UCSD-AML1 (cell line): ENCODE results near the gene TESK2.
"Not testable (repeated sequence)": the region's sequence is repeated elsewhere in the genome, so short reads cannot be mapped to it uniquely, and the experiment has no call there.

Source experiments
- DNase-seq: peaks from one replicate; lab custom pipeline; 2025; ENCODE audit not compliant: unreplicated experiment; lab: John Stamatoyannopoulos, UW

Gene TESK2

DNA sequence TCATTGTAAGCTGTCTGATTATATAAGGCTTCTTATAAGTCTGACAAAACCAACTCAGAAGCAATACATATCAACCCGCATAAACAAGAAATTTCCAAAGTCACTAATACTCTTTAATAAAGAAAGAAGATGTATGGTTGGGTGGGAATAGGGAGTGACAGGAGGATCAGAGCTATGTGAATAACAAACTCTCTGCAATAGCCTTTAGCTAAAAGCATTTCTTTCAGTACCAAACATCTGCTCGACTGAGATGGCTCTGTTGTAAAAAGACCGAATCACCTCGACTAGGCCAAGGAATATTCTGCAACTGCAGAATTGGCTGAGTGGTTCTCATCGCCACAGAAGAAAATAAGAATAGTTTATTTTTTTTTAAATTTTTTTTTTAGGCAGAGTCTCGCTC is 111.4 kb downstream of the TESK2 start:
- DNase-seq: no peak

DNA sequence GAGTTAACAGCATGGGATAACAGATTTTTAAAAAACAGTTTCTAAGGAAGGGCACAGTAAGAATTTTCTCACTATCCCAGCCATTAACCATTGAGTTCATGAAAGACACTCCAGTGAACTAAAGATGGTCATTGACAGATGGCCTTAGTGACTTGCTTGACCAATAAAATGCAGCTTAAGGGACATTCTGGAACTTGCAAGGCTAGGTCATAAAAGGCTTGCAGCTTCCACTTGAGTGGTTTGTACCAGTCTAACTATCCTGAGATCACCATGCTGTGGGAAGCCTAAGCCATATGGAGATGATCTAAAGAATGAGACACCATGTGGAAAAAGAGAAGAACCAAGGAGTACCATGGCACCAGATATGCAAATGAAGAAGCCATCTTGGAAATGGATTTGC is 112.8 kb downstream of the TESK2 start:
- DNase-seq: no peak

DNA sequence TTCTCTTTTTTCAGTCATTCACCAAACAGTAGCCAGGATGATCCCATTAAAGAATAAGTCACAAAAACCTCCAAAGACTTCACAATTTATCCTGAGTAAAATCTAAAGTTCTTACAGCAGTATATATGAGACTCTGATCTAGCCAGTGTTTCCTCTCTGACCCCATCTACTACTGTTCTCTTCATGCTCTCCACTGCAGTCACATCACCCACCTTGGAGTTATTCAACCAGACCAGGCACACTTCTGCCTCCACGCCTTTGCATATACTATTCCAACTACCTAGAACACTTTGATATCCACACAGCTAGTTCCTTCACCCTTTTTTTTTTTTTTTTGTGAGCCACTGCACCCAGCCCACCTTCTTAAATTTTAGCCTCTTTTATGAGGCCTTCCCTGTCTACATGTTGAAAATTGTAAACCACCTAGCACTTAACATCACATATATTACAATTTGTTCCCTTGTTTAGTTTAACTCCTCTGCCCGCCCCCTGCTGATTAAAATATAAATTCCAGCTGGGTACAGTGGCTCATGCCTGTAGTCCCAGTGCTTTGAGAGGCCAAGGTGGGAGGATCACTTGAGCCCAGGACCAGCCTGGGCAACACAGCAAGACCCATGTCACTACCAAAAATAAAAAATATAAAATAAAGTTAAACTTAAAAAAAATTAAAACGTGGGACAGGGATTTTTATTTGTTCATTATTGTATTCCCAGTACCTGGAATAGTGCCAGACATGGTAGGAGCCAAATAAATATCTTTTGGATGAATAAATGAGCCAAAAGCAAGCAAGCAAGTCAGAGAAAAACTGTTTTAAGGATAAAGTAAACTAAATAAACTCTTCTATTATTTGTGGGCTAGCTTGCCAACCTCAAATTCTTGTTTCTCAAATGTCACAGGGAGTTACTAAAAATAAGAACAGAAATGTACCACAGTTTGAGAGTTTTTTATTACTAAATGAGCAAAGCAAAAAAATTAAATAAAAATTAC is 115.6 kb downstream of the TESK2 start:
- DNase-seq: no peak

DNA sequence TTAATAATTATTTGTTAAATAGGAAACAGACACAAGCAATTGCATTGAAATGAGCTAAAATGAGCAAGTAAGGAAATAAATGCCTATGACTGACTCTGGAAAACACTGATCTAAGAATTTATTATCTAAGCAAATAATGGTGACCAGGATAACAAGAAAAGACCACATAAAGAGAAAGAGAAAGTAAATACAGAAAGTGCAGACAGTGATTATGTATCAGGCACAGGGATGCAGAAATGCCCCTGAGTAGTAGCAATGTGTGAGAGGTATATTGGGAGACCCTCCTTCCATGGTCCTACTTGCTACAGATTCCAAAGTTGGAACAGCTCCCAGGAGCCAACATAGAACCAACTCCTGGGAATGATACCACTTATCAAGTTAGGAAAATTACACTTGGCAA is 117.4 kb downstream of the TESK2 start:
- no peak for DNase-seq

DNA sequence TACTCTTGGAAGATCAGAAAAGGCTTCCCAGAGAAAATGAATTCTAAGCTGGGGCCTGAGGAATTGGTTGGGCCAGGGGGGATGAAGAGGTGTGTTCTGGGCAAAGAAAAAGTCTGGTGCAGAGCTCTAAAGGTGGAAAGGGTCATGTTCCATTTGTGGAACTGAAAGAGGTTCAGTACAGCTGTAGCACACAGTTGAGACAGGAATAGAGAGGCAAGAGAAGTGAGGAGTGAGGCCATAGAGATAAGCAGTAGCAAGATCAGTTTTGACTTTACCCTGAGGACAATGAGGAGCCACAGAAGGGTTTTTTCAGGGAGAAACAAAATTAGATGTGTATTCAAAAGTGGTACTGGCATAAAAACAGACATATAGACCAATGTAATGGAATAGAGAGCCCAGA is 120.4 kb downstream of the TESK2 start:
- no peak for DNase-seq

DNA sequence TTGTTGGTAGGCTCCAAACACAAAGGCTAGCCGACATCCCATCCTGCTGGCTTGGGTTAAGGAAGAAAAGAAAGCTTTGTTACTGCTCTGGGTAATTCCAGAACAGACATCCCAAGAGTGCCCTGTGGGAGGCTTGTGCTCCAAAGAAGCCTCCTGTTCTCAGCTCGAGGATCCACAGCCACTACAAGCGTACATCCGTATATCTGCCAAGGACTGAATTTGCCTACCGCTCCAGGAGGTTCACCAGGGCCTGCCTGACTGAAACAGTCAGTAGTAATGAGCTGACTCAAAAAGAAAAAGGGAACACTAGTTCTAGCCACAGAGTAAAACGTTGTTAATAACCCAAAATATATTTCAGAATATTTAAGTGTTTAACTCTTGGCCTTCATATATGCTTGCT is 125.9 kb downstream of the TESK2 start:
- DNase-seq: no peak

DNA sequence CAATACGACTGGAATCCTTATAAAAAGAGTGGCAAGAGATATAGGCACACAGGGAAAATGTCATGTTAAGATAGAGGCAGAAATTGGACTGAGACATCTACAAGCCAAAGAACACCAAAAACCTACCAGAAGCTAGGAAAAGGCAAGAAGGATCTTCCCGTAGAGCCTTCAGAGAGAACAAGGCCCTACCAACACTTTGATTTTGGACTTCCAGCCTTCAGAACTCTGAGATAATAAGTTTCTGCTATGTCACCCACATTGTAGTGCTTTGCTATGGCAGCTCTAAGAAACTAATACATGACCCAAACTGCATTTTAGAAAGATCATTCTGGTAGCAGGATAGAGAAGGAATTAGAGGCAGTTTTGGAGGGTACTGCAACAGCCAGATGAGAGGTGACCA is 126.7 kb downstream of the TESK2 start:
- no peak for DNase-seq

DNA sequence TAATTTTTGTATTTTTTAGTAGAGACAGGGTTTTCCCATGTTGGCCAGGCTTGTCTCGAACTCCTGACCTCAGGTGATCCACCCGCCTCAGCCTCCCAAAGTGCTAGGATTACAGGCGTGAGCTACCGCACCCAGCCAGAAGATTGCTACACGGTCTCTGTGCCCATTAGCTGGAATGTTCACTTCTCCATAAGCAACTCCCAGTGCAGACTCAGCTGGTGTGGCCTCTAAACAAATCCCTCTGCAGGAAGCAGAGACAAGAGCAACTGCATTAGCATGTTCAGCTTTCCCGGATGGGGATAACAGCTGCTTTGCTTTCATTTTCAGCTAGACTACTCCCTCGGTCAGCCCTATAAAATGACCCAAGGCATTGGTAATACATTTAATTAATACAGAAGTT is 130.0 kb downstream of the TESK2 start:
- not testable (repeated sequence) for DNase-seq

DNA sequence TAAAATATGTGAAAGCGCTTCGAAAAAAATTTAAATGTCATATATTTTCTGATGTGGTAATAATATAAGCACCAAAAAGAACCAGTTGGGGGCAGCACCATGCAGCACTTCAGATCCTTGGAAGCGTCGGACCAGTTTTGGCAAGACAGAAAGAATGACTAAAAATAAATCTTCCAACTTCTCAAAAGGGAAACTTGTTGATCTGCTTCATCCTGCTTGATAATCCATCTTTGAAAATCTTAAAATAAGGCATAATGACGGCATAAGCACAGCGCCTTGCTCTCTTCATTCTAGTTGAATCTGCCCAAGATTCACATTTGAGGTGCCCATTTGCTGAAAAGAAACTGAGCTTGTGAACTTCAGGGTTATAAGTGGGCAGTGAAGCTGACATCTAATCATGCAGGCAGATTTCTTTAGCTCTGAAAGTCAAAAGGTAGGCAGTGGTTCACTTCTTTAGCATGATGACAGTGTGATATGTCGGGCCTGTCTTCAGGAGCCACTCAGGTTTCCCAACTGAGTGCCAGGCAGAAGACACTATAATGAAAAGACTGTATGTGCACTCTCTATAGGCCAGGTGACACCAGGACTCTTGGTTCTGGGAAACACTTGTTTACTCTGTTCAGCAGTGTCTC is 131.0 kb downstream of the TESK2 start:
- peak; percentile 41 for DNase-seq

DNA sequence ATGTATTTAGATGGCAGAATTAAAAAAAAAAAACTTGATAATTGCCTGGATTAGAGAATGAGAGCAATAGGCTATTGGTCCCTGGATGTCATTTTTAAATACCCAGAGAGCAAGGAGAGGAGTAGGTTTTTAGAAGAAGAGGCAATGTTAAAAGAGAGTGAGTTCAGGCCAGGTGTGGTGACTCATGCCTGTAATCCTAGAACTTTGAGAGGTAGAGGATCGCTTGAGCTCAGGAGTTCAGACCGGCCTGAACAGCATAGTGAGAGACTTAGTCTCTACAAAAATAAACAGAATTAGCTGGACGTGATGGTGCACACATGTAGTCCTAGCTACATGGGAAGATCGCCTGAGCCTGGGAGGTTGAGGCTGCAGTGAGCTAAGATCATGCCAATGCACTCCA is 134.8 kb downstream of the TESK2 start:
- no peak for DNase-seq

DNA sequence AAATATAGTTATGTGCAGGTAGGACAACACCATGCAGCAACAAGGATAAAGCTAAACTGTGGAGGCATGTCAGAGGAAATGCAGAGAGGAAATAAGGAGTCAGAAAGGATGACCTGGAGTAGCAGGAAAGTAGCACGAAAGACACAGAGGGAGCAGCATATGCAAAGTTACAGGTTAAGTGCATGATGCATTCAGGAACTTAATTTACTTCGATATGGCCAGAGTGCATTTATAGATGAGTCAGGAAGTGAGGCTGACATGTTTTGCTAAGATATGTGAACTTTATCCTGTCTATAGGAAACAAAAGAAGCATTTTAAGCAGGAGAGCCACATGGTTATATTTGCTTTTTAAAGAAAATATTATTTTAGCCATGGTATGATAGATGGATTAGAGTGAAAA is 135.3 kb downstream of the TESK2 start:
- DNase-seq: no peak

DNA sequence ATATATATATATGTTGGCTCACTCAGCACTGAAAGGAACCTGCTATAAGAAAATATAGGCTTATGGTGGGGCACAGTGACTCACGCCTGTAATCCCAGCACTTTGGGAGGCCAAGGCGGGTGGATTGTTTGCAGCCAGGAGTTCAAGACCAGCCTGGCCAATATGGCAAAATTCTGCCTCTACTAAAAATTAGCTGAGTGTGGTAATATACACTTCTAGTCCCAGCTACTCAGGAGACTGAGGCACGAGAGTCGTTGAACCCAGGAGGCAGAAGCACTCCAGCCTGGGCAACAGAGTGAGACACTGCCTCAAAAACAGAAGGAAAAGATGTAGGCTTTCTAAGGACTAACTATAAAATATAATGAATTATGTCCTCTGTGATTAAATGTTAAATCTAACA is 136.1 kb downstream of the TESK2 start:
- no peak for DNase-seq

DNA sequence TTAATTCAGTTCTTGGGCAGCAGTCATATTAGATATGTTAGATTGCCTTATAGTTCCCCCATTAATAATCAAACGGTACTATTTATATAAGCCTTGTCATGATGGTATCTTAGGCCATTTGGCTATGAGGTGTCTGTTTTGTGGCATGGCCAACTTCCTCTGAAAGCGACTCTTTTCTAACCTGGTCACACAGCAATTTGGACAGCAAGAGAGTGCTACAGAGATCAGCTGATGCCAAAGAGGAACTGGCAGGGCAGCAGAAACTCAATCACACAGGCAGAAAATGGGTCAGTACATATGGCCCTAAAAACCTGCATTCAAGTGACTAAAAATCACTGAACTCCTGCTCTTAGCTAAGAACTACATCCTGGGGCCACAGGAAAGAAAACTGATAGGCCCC is 137.3 kb downstream of the TESK2 start:
- DNase-seq: no peak

DNA sequence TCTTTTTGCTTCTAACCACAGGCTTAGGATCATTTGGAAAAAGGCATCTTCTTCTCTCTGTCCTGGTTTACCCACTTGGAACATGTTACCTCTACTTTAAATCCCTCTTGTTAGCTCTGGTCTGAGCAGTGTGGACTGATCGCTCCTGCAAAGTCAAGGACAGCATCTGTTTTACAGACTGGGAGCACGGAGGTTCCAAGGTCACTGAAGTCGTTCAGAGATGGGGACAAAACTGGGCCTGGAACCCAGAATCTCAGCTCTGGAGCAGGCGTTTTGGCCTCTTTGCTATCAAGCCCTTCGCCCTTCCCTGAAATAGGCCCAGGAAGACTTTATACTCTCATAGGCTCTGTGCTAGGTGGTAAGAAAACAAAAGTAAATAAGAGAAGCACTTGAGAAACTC is 139.5 kb downstream of the TESK2 start:
- no peak for DNase-seq

DNA sequence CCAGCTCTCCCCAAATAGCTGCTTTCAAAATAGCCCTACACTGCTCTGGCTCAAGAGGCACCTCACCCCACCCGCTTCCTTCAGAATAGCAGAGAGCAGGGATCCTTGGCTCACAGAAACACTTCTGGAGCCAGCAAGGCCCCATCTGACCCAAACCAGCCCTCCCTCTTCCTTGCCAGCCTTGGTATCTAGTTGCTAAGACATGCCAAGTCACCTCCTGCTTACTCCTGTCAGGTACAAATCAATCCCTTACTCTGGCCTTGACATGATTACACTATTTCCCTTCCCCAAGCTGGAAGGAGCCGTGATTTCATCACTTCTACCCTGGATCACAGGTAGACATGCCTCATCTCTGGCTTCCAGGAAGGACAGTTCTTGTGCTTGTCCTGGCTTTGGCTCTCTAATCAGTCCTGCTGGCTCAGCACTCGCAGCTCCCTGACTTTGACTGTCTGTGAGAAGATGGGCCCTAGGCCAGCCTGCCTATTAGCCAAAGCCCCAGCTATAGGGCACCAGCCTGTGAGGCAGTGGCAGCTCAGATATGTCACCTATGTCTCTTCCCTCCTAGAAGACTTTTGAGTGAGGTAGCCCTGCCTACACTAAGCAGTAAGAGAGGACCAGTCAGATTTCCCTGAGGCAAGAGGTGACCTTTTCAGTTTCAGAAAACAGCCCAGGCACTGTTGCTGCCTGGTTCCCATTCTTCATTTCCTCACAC is 141.8 kb downstream of the TESK2 start:
- DNase-seq: no peak

DNA sequence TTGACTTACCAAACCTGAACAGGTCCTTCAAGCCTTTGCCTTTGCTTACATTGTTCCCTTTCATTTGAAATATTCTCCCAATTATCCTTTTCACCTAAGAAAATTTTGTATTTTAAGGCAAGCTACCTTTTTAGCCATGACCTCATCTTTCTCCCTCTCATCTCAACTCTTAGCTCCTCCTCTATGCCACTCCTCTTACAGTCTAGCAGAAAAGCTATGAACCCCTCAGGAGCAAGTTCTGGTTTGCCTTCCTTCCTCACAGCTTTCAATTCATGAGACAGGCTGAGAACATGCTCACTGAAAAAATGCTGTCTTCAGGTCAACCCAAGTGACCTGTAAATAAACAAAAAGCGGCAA is 142.4 kb downstream of the TESK2 start:
- no peak for DNase-seq

DNA sequence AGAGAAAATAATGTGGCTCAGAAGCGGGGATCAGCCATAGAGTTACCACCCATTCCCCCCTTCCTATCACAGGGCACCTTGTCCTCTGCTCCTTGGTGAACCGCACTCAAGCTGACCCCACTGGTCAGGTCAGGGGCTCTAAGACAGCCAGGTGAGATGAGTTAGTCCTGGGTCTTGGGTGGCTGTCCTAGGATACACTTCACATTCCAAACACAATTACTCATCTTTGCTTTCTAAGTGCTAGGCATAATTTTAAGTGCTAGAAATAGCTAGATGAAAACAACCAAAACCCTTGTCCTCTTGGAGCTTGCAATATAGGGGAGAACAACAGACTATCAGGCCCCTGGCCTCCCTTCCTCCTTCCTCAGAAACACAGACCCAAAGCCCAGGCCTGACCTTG is 142.9 kb downstream of the TESK2 start:
- DNase-seq: no peak

DNA sequence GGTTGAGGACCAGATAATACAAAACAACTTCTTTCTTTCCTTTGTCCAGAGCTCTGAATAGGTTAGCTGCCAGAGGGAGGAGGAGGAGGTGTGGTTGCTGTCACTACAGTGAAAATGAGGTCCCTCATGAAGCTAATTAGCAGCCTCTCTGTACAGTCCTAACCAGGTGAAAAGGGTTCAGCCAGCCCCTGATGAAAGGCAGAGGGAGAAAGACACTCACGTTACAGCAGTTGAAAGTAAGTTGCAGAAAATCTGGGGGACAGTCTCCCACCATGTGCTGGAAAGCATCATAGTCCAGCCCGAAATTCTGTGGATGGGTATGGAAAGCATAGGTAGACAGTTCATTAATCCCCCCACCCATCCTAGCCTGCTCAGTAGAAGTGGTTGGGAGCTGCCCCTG is 144.5 kb downstream of the TESK2 start:
- DNase-seq: no peak

DNA sequence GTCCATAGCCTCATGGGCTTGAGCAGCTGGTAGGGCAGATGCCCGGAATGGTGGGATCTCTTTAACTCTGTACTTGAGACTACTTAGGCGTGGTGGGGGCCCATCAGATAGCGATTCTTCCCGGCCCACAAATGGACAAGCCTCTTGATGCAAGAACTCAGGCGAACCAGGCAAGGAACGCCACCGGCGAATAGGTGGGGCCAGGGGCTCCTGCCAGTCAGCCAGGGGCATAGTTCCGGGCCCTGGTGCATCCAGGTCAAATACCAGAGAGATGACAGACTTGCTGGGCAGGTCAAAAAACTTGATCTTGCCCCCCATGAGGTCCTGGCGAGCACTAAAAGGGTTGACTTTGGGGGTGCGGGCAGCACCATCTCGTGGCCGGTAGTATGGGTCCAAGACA is 145.9 kb downstream of the TESK2 start:
- DNase-seq: no peak

DNA sequence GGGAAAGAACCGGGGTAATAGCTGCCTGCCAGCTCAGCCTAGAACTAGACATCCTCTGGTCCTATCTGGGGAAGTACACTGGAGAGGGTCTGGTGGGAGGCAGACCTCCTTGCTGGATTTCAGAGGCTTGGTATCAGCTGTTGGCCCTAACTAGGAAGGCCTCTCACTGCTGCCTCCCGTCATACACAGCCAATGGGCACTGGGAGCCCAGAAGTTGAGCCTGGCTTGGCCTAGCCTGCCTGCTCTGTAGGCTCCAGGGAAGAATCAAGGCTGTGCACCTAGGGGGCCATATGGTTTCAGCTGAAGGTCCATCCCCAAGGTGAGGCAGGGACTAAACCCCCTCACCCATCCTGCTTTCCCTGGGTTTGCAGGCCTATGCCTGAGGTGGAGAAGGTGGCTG is 146.5 kb downstream of the TESK2 start:
- DNase-seq: no peak

DNA sequence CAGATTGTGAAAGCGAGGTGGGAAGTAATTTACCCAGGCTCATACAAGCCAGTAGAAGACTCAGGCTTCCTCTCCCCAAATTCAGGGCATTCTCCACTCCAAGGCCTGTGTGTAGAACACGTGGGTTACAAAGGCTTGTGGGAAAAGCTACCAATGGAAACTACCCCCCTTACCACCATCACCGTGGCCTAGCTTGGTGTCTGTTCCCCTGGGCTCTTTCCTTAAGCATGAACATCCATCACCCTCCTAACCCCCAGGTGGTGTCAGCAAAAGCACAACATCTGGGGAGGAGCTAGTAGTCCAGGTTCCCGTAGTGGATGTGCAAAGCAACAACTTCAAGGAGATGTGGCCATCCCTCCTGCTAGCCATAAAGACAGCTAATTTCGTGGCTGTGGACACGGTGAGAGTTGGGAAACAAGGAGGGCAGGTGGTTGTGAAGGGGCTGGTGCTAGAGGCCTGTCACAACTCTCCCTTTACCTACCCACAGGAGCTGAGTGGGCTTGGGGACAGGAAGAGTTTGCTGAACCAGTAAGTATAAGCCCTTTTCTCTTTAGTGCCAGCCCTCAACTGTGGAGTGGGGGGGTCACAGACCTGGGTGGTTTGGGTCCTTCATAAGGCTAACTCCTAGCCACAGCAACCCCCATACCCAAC is 150.0 kb downstream of the TESK2 start:
- DNase-seq: no peak
